Osteoblast (primary cell): ENCODE measurements around the gene EMP1. TPM values are rescaled to one million over a fixed set of nuclear protein-coding genes. Genes with fewer than 3 reads are reported as not detected.

Source experiments
- DNase-seq: peaks from one replicate; pipeline ENCODE4 v3.0.0; 2011; ENCODE audit warnings: low spot score, mixed read lengths; ENCODE audit not compliant: insufficient read length; ENCODE audit errors: missing footprints
- H2AFZ ChIP-seq: 2 replicates; pipeline ENCODE4 v1.6.0; 2011; ENCODE audit warnings: mild to moderate bottlenecking, low read length
- H3K27ac ChIP-seq: 2 replicates; pipeline ENCODE4 v1.5.1; 2011; ENCODE audit warnings: mild to moderate bottlenecking, low read depth, low read length, moderate library complexity
- H3K27me3 ChIP-seq: 2 replicates; pipeline ENCODE4 v1.6.0; 2012; ENCODE audit warnings: mild to moderate bottlenecking, control low read depth, inconsistent platforms, low read length, moderate library complexity; ENCODE audit not compliant: insufficient read depth
- H3K36me3 ChIP-seq: 2 replicates; pipeline ENCODE4 v1.5.1; 2011; ENCODE audit warnings: mild to moderate bottlenecking, low read length, control low read depth, moderate library complexity; ENCODE audit not compliant: insufficient read depth
- H3K4me1 ChIP-seq: 2 replicates; pipeline ENCODE4 v1.5.1; 2011; ENCODE audit warnings: mild to moderate bottlenecking, low read length, control low read depth, moderate library complexity; ENCODE audit not compliant: insufficient read depth
- H3K4me2 ChIP-seq: 2 replicates; pipeline ENCODE4 v1.6.0; 2011; ENCODE audit warnings: mild to moderate bottlenecking, low read length; ENCODE audit not compliant: insufficient read depth
- H3K4me3 ChIP-seq: fragments of 200-600 bp; sonication (generic); 3 replicates; pipeline ENCODE4 v1.5.1; 2012; ENCODE audit warnings: mild to moderate bottlenecking, low read length, inconsistent platforms; ENCODE audit not compliant: insufficient read depth
- H3K79me2 ChIP-seq: 2 replicates; pipeline ENCODE4 v1.6.0; 2012; ENCODE audit warnings: mild to moderate bottlenecking, low read length, control low read depth, inconsistent platforms; ENCODE audit not compliant: insufficient read depth
- H3K9me3 ChIP-seq: 2 replicates; pipeline ENCODE4 v1.5.1; 2011; ENCODE audit warnings: low read depth, low read length, control low read depth
- H4K20me1 ChIP-seq: 2 replicates; pipeline ENCODE4 v1.6.0; 2012; ENCODE audit warnings: mild to moderate bottlenecking, low read length, control low read depth; ENCODE audit not compliant: insufficient read depth
- total RNA-seq: library from RNA; depleted of rRNA; stranded (reverse); fragments of >200 nt; gene quantifications from 2 replicates; pipeline ENCODE4 v1.2.3, GENCODE V29; 2012
- TF ChIP-seq, protein P1 (sequence below): IDR thresholded peaks from 2 replicates; pipeline ENCODE4 v1.5.1; 2011; ENCODE audit warnings: mild to moderate bottlenecking, low read depth, low read length, moderate library complexity; ENCODE audit errors: extremely low read depth

Gene EMP1
- total RNA-seq, 1 donor, result 106 TPM

DNA sequence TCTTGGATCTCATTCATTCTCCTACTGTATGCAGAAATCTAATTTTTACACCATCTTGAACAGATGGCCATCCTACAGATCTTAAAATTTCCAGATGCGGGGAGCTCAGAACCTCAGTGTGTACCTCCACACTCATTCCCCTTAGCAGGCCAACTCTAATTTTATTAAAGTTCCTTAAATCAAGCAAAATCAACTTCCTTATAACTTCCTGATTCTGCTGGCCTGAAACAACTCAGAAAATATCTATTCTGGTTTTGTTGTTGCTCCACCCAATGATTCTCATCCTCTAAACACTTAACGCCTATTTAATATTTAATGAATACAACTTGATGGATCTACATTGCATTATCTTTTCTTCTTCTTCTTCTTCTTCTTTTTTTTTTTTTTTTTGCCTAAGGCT lies 3.1 kb downstream of the EMP1 start:
- Histone ChIP-seq H3K36me3 (peaks cover 25% of the 10 kb centered on the region), H3K27me3 (no peaks in the 10 kb centered on the region), H3K27ac (peak overlapping the region; percentile 98), H3K4me2 (peak overlapping the region; percentile 94), H4K20me1 (no peaks in the 10 kb centered on the region), H3K4me3 (peak overlapping the region; percentile 88), H3K79me2 (peaks cover 80% of the 10 kb centered on the region), H3K4me1 (peaks cover 74% of the 10 kb centered on the region), H3K9me3 (no peaks in the 10 kb centered on the region), H2AFZ (no peak overlapping the region)
- TF ChIP-seq, protein P1, sequence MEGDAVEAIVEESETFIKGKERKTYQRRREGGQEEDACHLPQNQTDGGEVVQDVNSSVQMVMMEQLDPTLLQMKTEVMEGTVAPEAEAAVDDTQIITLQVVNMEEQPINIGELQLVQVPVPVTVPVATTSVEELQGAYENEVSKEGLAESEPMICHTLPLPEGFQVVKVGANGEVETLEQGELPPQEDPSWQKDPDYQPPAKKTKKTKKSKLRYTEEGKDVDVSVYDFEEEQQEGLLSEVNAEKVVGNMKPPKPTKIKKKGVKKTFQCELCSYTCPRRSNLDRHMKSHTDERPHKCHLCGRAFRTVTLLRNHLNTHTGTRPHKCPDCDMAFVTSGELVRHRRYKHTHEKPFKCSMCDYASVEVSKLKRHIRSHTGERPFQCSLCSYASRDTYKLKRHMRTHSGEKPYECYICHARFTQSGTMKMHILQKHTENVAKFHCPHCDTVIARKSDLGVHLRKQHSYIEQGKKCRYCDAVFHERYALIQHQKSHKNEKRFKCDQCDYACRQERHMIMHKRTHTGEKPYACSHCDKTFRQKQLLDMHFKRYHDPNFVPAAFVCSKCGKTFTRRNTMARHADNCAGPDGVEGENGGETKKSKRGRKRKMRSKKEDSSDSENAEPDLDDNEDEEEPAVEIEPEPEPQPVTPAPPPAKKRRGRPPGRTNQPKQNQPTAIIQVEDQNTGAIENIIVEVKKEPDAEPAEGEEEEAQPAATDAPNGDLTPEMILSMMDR, result no peak
- no peak for DNase-seq

DNA sequence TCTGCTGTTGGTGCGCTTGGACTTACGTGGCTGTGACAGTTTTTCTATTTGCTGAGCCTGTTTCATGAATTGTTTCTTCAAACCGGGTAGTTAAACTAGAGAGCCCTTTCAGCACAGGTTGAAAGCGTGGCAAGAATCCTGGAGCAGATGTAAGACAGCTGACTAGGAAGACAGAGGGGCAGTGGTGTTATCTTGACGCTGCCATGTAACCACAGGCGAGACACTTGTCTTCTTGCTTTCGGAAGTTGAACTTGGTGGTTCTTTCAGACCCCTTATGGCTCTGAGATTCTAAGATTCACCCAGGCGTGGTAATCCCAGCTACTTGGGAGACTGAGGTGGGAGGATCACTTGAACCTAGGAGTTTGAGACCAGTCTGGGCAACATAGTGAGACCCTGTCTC lies 4.3 kb downstream of the EMP1 start:
- peaks cover 29% of the 10 kb centered on the region for H3K36me3 ChIP-seq
- no peaks in the 10 kb centered on the region for H4K20me1 ChIP-seq
- peak overlapping the region; percentile 94 for H3K4me2 ChIP-seq
- no peak overlapping the region for H2AFZ ChIP-seq
- H3K9me3 ChIP-seq, result no peaks in the 10 kb centered on the region
- TF ChIP-seq, protein P1, result no peak
- peaks cover 88% of the 10 kb centered on the region for H3K79me2 ChIP-seq
- peak overlapping the region; percentile 98 for H3K27ac ChIP-seq
- H3K4me1 ChIP-seq, result peaks cover 74% of the 10 kb centered on the region
- peak overlapping the region; percentile 88 for H3K4me3 ChIP-seq
- DNase-seq, result no peak
- H3K27me3 ChIP-seq, result no peaks in the 10 kb centered on the region

DNA sequence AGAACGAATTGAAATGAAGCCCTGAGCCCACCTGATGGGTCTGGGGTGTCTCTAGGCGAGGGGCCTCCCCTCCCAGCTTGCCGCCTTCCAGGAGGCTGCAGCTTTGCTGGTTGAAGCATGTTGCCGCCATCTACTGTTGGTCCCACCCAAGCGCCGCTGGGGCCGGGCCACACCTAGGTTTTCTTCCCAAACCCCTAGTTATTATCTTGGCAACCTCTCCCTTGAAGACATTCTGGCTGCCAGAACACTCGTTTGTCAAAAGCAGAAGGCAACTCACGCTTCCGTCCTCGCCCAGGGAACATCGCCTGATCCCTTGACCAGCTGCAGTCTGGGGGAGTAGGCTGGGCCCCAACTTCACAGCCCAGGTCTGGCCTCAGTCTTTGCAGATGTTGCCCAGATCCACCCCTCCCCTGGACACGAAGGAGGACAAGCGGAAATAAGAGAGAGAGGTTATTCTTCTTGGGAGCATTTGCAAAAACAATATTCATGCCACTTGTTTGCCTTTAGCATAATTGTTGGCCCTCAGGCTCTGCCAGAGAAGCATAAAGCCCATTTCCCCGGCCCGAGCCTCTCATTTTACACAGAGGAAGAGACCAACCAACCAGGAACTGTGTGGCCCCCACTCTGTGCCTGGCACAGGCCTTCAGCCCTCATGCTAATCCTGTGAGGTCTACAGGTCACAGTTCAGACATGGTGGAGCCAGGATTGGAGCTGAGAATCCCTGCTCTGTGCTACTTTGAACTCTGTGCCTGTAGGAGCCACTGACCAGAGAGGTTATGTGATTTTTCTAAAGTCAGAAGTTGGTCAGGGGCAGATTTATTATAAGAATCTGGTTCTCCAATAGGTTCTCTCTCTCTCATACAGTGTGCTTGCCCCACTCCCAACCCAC lies 6.8 kb downstream of the EMP1 start:
- Histone ChIP-seq H2AFZ (no peak overlapping the region), H3K4me1 (peaks cover 92% of the 10 kb centered on the region), H3K4me2 (peak overlapping the region; percentile 94), H3K36me3 (peaks cover 33% of the 10 kb centered on the region), H3K27me3 (no peaks in the 10 kb centered on the region), H3K27ac (peak overlapping the region; percentile 96), H3K4me3 (no peak overlapping the region), H4K20me1 (no peaks in the 10 kb centered on the region), H3K79me2 (peaks cover 89% of the 10 kb centered on the region), H3K9me3 (no peaks in the 10 kb centered on the region)
- TF ChIP-seq, protein P1, result peak; percentile 41
- DNase-seq, result no peak

DNA sequence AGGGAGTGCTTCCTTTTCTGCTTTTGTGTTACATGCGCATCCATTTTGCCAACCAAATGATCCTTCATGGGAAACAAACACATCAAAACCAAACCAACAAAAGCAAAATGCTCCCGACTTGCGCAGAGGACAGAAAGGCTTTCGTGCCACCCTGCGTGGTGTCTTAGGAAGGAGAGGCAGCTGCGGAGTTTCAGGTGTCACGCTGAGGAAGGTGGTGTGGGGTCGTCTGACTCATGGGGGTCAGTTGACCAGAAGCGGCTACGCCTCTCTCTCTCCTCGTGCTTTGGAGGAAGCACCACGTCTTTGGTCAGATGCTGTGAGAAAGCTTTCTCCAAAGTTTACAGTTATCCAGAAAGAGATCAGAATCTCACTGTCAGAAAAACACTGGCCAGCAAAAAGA lies 7.9 kb downstream of the EMP1 start:
- H3K79me2 ChIP-seq, result peaks cover 89% of the 10 kb centered on the region
- H2AFZ ChIP-seq, result no peak overlapping the region
- peak overlapping the region; percentile 96 for H3K27ac ChIP-seq
- peak overlapping the region; percentile 3 for H3K4me3 ChIP-seq
- TF ChIP-seq, protein P1, result no peak
- H3K4me2 ChIP-seq, result peak overlapping the region; percentile 94
- H4K20me1 ChIP-seq, result no peaks in the 10 kb centered on the region
- H3K9me3 ChIP-seq, result no peaks in the 10 kb centered on the region
- H3K27me3 ChIP-seq, result no peaks in the 10 kb centered on the region
- peaks cover 38% of the 10 kb centered on the region for H3K36me3 ChIP-seq
- no peak for DNase-seq
- peaks cover 98% of the 10 kb centered on the region for H3K4me1 ChIP-seq
